ENCODE measurements around the gene TCF7L2. TPM values are rescaled to one million over a fixed set of nuclear protein-coding genes. Genes with fewer than 3 reads are reported as not detected.

TCF7L2 gene
- total RNA-seq, 1 donor, result 8.8 TPM

DNA sequence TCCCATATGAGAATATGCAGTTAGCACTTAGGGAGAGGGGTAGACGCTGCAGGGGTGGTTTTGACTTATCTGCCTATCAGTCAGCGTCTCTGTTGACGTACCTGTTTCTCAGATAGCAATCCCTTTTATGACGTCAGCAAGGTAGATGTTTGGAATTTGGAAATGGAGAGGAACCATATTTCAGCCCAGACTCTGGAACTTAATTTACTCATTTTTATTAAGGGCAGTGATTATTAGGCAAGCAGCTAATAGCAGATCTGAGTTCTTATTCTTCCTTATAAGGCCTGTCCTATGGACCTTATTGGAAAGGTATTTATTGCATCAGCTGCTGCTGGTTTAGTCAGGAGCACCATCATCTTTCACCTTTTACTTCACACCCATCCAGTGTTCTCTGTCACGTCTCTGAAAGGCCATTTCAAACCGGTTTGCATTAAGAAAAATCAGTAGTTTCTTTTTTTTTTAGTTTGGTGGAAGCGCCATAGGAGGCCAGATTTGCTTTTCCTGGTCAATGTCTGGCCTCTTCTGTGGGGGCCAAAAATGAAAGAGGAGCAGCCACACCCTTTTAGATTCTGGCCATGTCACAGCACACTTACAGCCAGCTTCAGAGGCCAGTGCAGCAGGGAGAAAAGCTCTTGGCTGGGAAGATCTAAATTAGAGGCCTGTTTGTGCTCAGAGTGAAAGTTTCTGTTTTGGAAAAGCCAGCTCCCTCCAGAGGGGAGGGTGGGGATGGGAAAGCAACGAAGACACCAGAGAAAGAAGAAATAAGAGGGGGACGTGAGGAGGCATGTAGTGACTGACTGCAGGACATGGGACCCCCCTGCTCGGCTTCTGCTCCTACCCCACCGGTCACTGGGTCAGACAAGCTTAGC is 146.3 kb downstream of the TCF7L2 start:
- H3K4me3 ChIP-seq (ENCODE audit: low read depth, low read length), result no peak overlapping the region
- peak; percentile 70 for DNase-seq (ENCODE audit: low read depth)
- TF ChIP-seq, protein P1, sequence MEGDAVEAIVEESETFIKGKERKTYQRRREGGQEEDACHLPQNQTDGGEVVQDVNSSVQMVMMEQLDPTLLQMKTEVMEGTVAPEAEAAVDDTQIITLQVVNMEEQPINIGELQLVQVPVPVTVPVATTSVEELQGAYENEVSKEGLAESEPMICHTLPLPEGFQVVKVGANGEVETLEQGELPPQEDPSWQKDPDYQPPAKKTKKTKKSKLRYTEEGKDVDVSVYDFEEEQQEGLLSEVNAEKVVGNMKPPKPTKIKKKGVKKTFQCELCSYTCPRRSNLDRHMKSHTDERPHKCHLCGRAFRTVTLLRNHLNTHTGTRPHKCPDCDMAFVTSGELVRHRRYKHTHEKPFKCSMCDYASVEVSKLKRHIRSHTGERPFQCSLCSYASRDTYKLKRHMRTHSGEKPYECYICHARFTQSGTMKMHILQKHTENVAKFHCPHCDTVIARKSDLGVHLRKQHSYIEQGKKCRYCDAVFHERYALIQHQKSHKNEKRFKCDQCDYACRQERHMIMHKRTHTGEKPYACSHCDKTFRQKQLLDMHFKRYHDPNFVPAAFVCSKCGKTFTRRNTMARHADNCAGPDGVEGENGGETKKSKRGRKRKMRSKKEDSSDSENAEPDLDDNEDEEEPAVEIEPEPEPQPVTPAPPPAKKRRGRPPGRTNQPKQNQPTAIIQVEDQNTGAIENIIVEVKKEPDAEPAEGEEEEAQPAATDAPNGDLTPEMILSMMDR (IDR thresholded peaks at IDR 0.05; ENCODE audit: insufficient read depth, low read length), result peak; percentile 31

DNA sequence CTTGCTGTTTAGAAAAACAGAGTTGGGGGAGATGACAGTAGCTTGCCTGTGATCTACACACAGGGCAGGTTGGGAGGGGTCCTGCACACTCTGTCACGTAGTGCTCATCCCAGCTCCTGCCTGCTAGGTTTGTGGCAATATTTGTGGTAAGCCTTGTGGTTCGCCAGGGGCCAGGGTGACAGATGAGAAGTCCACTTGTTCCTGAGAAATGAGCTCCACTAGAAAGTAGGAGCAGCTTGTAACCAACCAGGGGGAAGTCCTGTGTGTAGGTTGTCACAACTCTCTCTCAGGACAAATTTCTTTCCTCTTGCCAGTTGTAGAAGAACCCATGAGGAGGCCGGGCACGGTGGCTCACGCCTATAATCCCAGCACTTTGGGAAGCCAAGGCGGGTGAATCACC is 147.0 kb downstream of the TCF7L2 start:
- no peak overlapping the region for H3K4me3 ChIP-seq (ENCODE audit: low read depth, low read length)
- TF ChIP-seq, protein P1 (IDR thresholded peaks at IDR 0.05; ENCODE audit: insufficient read depth, low read length), result no peak
- DNase-seq (ENCODE audit: low read depth), result no peak

DNA sequence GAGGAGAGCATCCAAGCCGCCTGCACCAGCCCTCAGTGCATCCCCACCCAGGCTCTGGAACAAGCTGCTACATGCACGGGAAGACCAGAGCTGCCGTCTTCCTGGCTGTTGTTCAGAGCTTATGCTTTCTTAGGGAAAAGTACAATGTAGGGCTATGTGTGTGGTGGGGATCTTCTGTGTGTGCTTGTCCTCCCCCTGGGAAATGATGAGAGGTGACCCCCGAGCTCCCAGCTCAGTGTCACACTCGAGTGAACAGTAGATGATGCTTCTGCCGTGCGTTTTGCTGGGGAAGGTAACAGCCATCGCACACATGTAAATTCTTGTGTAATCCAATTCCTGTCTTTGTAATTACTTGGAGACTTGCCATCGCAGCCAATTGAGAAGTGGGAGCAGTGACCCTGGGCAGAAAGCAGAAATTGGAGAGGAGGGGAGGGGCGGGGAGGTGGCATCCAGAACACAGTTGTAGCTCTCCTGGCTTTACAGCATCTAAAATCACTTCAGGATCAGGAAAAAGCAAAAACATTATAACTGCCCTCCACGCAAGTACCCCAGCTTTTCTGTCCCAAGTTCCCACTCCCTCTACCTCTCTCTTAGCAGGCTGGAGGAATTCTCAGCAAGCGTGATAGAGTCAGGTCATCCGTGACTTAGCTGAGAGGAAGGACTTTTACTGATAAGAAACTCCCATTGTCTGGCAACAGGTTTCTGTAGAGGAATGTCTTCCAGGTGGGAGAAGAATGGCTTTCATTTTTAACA is 149.6 kb downstream of the TCF7L2 start:
- TF ChIP-seq, protein P1 (IDR thresholded peaks at IDR 0.05; ENCODE audit: insufficient read depth, low read length), result no peak
- H3K4me3 ChIP-seq (ENCODE audit: low read depth, low read length), result no peak overlapping the region
- DNase-seq (ENCODE audit: low read depth), result peak; percentile 47

DNA sequence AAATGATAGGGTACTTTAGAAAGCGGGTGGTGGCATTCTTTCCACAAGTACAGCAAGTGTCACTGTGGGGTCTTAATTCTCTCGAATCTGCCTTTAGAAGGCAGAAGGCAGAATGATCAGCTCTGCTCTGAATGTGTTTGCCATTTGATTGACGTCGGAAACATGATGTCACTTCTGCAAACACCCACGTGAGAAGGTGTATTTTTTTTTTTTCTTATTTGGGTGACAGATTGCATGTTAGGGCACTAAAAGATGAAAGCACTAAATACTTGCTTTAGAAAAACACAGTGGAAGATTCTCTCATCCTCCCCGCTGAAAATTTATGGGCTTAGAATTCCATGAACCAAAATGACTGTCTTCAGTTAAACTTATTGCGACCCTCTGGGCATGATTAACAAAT is 150.2 kb downstream of the TCF7L2 start:
- H3K4me3 ChIP-seq (ENCODE audit: low read depth, low read length), result no peak overlapping the region
- DNase-seq (ENCODE audit: low read depth), result no peak
- TF ChIP-seq, protein P1 (IDR thresholded peaks at IDR 0.05; ENCODE audit: insufficient read depth, low read length), result no peak

DNA sequence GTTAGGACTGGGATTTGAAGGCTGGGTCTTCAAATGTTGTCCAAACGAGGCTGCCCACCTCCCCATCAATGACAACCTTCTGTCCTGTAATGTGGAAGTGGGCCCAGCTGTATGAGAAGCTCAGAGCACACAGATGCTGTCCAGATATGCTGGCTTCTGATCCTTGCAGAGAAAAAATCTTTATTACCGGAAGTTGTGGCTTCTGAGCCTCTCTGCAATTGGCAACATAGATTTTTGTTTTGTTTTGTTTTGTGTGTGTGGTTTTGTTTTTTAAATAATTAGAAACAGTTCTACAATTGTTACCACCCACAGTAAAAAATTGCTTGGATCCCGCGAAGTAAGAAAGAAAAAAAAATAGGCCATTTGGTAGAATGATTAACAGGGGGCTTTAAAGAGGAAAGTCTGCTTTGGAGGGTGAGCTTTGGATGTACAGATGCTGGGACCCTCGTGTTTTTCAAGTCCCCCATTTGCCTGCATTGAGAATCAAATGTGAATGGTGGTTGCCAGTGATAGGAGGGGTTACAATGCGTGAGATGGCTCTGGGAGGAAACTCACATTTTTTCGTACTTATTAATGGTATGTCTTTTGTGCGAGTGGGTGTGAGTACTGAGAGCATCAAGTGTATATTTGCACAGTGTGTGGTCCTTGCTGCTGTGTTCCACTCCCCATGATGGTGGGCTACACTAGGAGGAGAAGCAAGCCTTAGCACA is 153.2 kb downstream of the TCF7L2 start:
- DNase-seq (ENCODE audit: low read depth), result no peak
- H3K4me3 ChIP-seq (ENCODE audit: low read depth, low read length), result no peak overlapping the region
- TF ChIP-seq, protein P1 (IDR thresholded peaks at IDR 0.05; ENCODE audit: insufficient read depth, low read length), result no peak

DNA sequence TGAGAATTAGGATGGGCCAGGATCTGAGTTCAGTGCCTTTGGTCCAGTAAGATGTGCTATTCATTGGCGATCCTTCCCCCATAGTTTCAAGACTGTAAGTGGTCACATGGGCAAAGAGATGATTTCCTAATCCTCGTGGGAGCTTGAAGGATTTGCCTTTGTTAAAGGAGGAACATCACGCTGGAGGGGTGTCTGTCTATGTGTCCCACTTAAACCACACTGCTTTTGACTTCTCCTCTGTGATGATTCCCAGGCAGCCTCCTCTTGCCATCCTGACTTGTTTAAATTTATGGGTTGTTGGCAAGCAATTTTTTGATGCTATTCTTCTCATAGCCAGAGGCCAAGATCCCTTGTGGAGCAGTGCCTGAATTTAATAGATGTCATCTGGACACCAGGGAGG is 154.0 kb downstream of the TCF7L2 start:
- H3K4me3 ChIP-seq (ENCODE audit: low read depth, low read length), result no peak overlapping the region
- peak; percentile 60 for DNase-seq (ENCODE audit: low read depth)
- TF ChIP-seq, protein P1 (IDR thresholded peaks at IDR 0.05; ENCODE audit: insufficient read depth, low read length), result no peak

All from fibroblast of the aortic adventitia (primary cell).